ENCODE data around the gene TULP4.

GRCh38 chr6:158485431-158485830 is 173.2 kb downstream of the TULP4 start:
- TF ChIP-seq CTCF (IDR thresholded peaks at IDR 0.05): no peak
- no peak for TF ChIP-seq EP300 (IDR thresholded peaks at IDR 0.05)

All from sigmoid colon (tissue), 4 donors.